ENCODE results near the gene NPEPL1. TPM values are rescaled to one million over a fixed set of nuclear protein-coding genes. Genes with fewer than 3 reads are reported as not detected.

NPEPL1 gene
- total and polyA plus RNA-seq, 10 of the 15 experiments (the other 5 are each of a cell fraction or from before 2014, with no cell fraction given), result 0.08 to 21.3 (median 10.2) TPM

DNA sequence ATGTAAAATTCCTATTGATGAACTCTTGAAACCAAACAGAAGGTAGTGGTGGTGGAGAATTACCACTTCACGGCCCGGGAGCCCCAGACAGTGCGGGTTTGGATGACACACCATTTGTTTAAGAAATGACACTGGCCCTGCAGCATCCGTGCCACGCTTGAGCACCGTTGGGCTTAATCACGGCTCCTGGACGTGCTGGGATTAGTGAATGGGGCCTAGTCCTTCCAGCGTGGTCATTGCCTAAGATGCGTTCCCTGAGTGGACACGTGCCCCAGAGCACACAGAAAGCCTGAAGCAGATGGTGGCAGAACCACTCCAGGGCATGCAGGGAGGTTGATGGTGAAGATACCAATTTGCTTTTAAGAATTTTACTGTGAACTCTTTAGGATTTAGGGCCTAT, 27.0 kb upstream of the NPEPL1 start:
- Histone ChIP-seq H4K20me1 (ENCODE audit: control insufficient read depth, insufficient read depth) (peaks cover 9% of the 10 kb centered on the region), H3K27me3 (replicated peaks in 1 of 2; ENCODE audit: control insufficient read depth in 2 of 2, insufficient read depth in 2 of 2, low read length in 1 of 2) (no peaks in the 10 kb centered on the region), H3K27ac (ENCODE audit: control insufficient read depth, insufficient read depth) (no peak overlapping the region), H3K4me1 (ENCODE audit: control insufficient read depth, insufficient read depth, low read length) (peaks cover 13% of the 10 kb centered on the region), H2AFZ (ENCODE audit: control insufficient read depth, low read depth, low read length) (no peak overlapping the region), H3K4me3 (no peak overlapping the region), H3K9ac (ENCODE audit: control insufficient read depth, insufficient read depth, low read length) (no peak overlapping the region), H3K9me3 (replicated peaks; ENCODE audit: control insufficient read depth, insufficient read depth, low read length) (no peaks in the 10 kb centered on the region), H3K4me2 (ENCODE audit: control insufficient read depth, insufficient read depth) (no peak overlapping the region), H3K79me2 (ENCODE audit: control insufficient read depth, insufficient read depth, low read length) (peaks cover 26% of the 10 kb centered on the region), H3K36me3 (ENCODE audit: control insufficient read depth in 2 of 2, insufficient read depth in 2 of 2, low read length in 1 of 2) (peaks cover 11 to 18% of the 10 kb centered on the region in 2 experiments)
- RAD21 ChIA-PET (ENCODE audit: unreplicated experiment), result no interaction called here
- no peak for FAIRE-seq
- intact Hi-C loops (cut with micrococcal nuclease; ENCODE audit: unreplicated experiment), result no loop called here
- POLR2A ChIA-PET, result interaction anchor here (0.6 kb wide), 1 partner anchor 70 kb away, joined by 3 read pairs; no protein-coding TSS in a partner anchor
- ATAC-seq, result no peak
- in situ Hi-C loops (cut with MboI), result loop anchor here (25.0 kb wide), 1 partner anchor 1278 kb away; the partner anchor contains the start of gene RBM38
- SMC1A ChIA-PET (ENCODE audit: uncharacterized antibody, unreplicated experiment), result interaction anchor here (1.9 kb wide), 1 partner anchor 11 kb away, joined by 6 read pairs; no protein-coding TSS in a partner anchor
- WGBS (ENCODE audit: insufficient coverage, insufficient replicate concordance, low lambda C conversion rate, missing lambda C conversion rate), result 88% methylated on average over 11 of the region's 11 CpGs
- CTCF ChIA-PET, result no interaction called here
- BruUV-seq (replicated peaks), result no TSS peak
- DNase-seq (ENCODE audit: low read depth, low spot score), result no peak
- TF ChIP-seq, protein P1, sequence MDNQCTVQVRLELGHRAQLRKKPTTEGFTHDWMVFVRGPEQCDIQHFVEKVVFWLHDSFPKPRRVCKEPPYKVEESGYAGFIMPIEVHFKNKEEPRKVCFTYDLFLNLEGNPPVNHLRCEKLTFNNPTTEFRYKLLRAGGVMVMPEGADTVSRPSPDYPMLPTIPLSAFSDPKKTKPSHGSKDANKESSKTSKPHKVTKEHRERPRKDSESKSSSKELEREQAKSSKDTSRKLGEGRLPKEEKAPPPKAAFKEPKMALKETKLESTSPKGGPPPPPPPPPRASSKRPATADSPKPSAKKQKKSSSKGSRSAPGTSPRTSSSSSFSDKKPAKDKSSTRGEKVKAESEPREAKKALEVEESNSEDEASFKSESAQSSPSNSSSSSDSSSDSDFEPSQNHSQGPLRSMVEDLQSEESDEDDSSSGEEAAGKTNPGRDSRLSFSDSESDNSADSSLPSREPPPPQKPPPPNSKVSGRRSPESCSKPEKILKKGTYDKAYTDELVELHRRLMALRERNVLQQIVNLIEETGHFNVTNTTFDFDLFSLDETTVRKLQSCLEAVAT (IDR thresholded peaks at IDR 0.05), result no peak
- no peak for TF ChIP-seq ATF3 (IDR thresholded peaks at IDR 0.05; ENCODE audit: borderline replicate concordance, extremely low read depth, low read depth, low read length)
- no peak for TF ChIP-seq SIN3A (IDR thresholded peaks at IDR 0.05; ENCODE audit: low read depth, low read length)
- no peak for TF ChIP-seq BHLHE40 (IDR thresholded peaks at IDR 0.05; ENCODE audit: borderline replicate concordance in 1 of 2, low read depth in 2 of 2, low read length in 1 of 2)
- TF ChIP-seq ZBED1 (IDR thresholded peaks at IDR 0.05; ENCODE audit: borderline replicate concordance), result no peak
- no peak for TF ChIP-seq IRF3 (IDR thresholded peaks at IDR 0.05)
- no peak for TF ChIP-seq TARDBP (IDR thresholded peaks at IDR 0.05; ENCODE audit: borderline replicate concordance)
- TF ChIP-seq TCF7 (IDR thresholded peaks at IDR 0.05; ENCODE audit: borderline replicate concordance), result no peak
- no peak for TF ChIP-seq BCLAF1 (IDR thresholded peaks at IDR 0.05)
- TF ChIP-seq NFYA (IDR thresholded peaks at IDR 0.05; ENCODE audit: borderline replicate concordance, low read depth, low read length), result no peak
- no peak for TF ChIP-seq E2F8 (IDR thresholded peaks at IDR 0.05; ENCODE audit: low read depth, partially characterized antibody)
- TF ChIP-seq BMI1 (IDR thresholded peaks at IDR 0.05; ENCODE audit: borderline replicate concordance), result no peak
- TF ChIP-seq PML (IDR thresholded peaks at IDR 0.05; ENCODE audit: low read length), result no peak
- TF ChIP-seq CBX3 (IDR thresholded peaks at IDR 0.05; ENCODE audit: borderline replicate concordance, low read depth), result no peak
- no peak for TF ChIP-seq EED (IDR thresholded peaks at IDR 0.05; ENCODE audit: low read depth)
- TF ChIP-seq RFX5 (IDR thresholded peaks at IDR 0.05; ENCODE audit: low read depth, low read length), result no peak
- TF ChIP-seq FOXK2 (IDR thresholded peaks at IDR 0.05), result no peak

Data from GM12878 (cell line).